Vagina (tissue), 2 donors: ENCODE results near the gene OR7C1. TPM values are rescaled to one million over a fixed set of nuclear protein-coding genes. Genes with fewer than 3 reads are reported as not detected.
"Not testable (repeated sequence)": the region's sequence is repeated elsewhere in the genome, so short reads cannot be mapped to it uniquely, and the experiment has no call there.

Experiments used
- DNase-seq, 2 donors: peaks; one replicate each; pipeline ENCODE4 v3.0.0-alpha.2; 2017; ENCODE audit errors: extremely low spot score in 2 of 2
- H3K27ac ChIP-seq: fragments of 200-600 bp; sonication (generic); one replicate; pipeline ENCODE4 v1.5.1; 2019
- H3K27me3 ChIP-seq: fragments of 200-600 bp; sonication (generic); one replicate; pipeline ENCODE4 v1.5.1; 2019
- H3K36me3 ChIP-seq, 2 donors: fragments of 200-600 bp; sonication (generic); one replicate each; pipeline ENCODE4 v1.5.1; 2017 to 2019
- H3K4me1 ChIP-seq: fragments of 200-600 bp; sonication (generic); one replicate; pipeline ENCODE4 v1.5.1; 2019
- H3K4me3 ChIP-seq, 2 donors: fragments of 200-600 bp; sonication (generic); 1 replicate in 1 of 2; 2 replicates in 1 of 2; pipeline ENCODE4 v1.5.1; 2016 to 2019
- H3K9me3 ChIP-seq: fragments of 200-600 bp; sonication (generic); one replicate; pipeline ENCODE4 v1.5.1; 2019
- POLR2A ChIP-seq, 2 donors: fragments of 450-650 bp; IDR thresholded peaks; one replicate each; pipeline ENCODE4 v1.6.1; 2017; ENCODE audit warnings: antibody characterized with exemption in 2 of 2, mild to moderate bottlenecking in 2 of 2, moderate library complexity in 2 of 2
- POLR2AphosphoS5 ChIP-seq, 2 donors: sonication (generic); formaldehyde crosslinking; IDR thresholded peaks; one replicate each; pipeline ENCODE4 v1.9.0; 2017; ENCODE audit warnings: antibody characterized with exemption in 2 of 2, mild to moderate bottlenecking in 2 of 2, low read depth in 1 of 2; ENCODE audit not compliant: insufficient read depth in 1 of 2
- intact Hi-C: fragments of 100-400 bp; cut with DNase I; formaldehyde crosslinking; loops from one replicate; pipeline ENCODE4 v1.15.1; 2023
- total RNA-seq: library from RNA; depleted of rRNA; stranded (reverse); fragments of >200 nt; gene quantifications from one replicate; pipeline ENCODE4 v1.2.3, GENCODE V29; 2016
- TF ChIP-seq, protein P1 (sequence below), 3 experiments: fragments of 450-650 bp in 2 of 3; fragments of 200-600 bp in 1 of 3; sonication (generic) in 1 of 3; IDR thresholded peaks; one replicate each; pipeline ENCODE4 v1.5.1; 2017 to 2019; ENCODE audit warnings: antibody characterized with exemption in 3 of 3, mild to moderate bottlenecking in 2 of 3, moderate library complexity in 2 of 3

OR7C1 gene
- total RNA-seq, 1 donor from 2014 or later = 0.74 TPM

DNA sequence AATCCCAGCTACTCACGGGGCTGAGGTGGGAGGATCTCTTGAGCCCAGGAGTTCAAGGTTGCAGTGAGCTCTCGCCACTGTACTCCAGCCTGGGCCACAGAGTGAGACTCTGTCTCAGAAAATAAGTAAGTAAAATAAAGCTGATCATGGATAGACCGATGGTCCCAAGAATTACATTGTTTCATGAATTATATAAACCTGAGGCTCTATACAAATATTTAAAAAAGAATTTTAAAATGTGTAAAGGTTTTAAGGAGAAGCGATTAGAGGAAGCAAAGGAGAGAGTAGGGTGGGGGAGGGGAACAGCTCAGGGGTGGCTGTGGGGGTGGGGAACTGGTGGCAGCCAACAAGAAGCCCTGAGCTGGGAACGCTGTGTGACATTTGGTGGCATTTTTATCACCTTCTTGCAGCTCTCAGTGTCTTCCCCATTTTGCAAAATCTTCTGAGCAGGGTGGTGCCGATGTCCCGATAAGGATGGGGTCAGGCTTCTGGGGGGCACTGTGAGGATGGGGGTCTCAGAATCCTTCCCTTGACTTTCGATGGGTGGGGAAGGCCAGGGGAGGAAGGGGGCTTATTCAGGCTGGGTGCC lies 51.5 kb downstream of the OR7C1 start:
- H3K27me3 ChIP-seq, H3K9me3 ChIP-seq, H3K4me1 ChIP-seq, intact Hi-C loops, H3K27ac ChIP-seq, H3K4me3 ChIP-seq, DNase-seq, H3K36me3 ChIP-seq: not testable (repeated sequence)

DNA sequence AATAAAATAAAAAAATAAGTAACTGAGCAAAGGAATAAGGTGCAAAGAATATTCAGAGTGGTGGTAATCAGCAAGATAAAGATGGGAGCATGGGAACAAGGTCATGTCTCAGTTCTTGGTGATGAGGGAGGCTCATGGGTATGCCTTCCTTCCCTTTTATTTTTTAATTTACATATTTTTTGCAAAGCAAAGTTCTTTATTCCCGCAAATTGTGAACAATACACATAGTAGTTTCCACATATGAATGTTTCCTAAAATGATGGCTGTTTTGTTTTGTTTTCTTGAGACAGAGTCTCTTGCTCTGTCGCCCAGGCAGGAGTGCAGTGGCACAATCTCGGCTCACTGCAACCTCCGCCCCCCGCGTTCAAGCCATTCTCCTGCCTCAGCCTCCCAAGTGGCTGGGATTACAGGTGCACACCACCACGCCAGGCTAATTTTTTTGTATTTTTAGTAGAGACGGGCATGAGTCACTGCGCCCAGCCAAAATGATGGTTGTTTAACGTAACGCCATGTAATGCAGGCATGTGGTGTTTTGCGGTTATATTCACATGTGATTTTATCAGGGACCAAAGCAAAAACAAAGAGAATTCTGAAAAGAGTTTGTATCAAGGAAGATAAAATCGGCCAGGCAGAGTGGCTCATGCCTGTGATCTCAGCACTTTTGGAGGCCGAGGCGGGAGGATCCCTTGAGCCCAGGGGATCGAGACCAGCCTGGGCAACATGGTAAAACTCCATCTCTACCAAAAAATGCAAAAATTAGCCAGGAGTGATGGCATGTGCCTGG lies 52.2 kb downstream of the OR7C1 start:
- no peaks in the 10 kb centered on the region for H3K36me3 ChIP-seq
- no peaks in the 10 kb centered on the region for H3K9me3 ChIP-seq
- TF ChIP-seq POLR2AphosphoS5 (IDR thresholded peaks at IDR 0.05; ENCODE audit: insufficient read depth in 1 of 2, low read depth in 1 of 2) (no peak), POLR2A (IDR thresholded peaks at IDR 0.05) (no peak)
- TF ChIP-seq, protein P1, sequence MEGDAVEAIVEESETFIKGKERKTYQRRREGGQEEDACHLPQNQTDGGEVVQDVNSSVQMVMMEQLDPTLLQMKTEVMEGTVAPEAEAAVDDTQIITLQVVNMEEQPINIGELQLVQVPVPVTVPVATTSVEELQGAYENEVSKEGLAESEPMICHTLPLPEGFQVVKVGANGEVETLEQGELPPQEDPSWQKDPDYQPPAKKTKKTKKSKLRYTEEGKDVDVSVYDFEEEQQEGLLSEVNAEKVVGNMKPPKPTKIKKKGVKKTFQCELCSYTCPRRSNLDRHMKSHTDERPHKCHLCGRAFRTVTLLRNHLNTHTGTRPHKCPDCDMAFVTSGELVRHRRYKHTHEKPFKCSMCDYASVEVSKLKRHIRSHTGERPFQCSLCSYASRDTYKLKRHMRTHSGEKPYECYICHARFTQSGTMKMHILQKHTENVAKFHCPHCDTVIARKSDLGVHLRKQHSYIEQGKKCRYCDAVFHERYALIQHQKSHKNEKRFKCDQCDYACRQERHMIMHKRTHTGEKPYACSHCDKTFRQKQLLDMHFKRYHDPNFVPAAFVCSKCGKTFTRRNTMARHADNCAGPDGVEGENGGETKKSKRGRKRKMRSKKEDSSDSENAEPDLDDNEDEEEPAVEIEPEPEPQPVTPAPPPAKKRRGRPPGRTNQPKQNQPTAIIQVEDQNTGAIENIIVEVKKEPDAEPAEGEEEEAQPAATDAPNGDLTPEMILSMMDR (IDR thresholded peaks at IDR 0.05) = no peak
- DNase-seq = no peak
- no peak overlapping the region for H3K27ac ChIP-seq
- no peaks in the 10 kb centered on the region for H3K27me3 ChIP-seq
- intact Hi-C loops = no loop called here
- H3K4me3 ChIP-seq = no peak overlapping the region
- H3K4me1 ChIP-seq = no peaks in the 10 kb centered on the region

DNA sequence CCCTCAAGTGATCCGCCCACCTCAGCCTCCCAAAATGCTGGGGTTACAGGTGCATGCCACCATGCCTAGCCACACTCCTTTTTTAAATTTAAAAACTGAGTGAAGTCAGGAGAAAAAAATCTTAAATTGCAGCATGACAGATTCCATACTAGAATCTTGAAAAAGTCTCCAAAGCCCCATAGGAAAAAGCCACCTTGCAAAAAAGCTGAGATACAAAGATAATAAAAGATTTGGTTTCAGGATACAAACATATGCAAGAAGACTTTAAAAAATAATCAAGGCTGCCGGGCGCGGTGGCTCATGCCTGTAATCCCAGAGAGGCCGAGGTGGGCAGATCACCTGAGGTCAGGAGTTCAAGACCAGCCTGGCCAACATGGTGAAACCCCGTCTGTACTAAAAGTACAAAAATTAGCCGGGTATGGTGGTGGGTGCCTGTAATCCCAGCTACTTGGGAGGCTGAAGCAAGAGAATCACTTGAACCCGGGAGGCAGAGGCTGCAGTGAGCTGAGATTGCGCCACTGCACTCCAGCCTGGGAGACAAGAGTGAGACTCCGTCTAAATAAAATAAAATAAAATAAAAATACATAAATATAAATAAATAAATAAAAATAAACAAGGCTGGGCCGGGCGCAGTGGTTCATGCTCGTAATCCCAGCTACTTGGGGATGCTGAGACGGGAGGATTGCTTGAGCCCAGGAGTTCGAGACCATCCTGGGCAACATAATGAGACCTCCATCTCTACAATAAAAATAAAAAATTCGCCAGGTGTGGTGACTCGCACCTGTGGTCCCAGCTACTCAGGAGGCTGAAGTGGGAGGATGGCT lies 53.1 kb downstream of the OR7C1 start:
- H3K27me3 ChIP-seq, H3K4me3 ChIP-seq, H3K4me1 ChIP-seq, H3K36me3 ChIP-seq, DNase-seq, H3K9me3 ChIP-seq, H3K27ac ChIP-seq, intact Hi-C loops: not testable (repeated sequence)

DNA sequence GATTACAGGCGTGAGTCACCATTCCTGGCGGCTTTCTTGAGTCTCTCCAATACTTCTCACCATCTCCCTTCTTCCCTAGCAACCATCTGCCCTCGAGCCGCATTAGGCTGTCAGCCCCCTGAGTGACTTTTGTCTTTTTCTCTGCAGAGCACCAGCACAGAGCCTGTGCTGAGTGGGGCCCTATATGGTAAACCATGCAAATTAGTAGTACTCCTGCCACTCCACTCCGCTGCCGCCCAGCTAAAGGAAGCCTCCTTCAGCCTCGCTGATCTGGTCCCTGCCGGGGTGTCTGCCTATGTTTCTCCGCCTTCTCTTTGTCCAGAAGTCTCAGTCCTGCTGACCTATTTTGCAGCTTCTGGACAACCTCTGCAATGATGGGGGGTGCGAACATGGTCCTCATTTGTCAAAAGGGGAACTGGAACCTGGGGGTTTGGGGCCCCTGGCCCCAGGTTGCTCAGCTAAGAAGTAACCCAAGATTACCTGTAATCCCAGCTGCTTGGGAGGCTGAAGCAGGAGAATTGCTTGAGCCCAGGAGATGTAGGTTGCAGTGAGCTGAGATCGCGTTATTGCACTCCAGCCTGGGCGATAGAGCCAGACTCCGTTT lies 54.3 kb downstream of the OR7C1 start:
- intact Hi-C loops, H3K36me3 ChIP-seq, H3K27me3 ChIP-seq, H3K4me3 ChIP-seq, DNase-seq, H3K9me3 ChIP-seq, H3K4me1 ChIP-seq, H3K27ac ChIP-seq: not testable (repeated sequence)

DNA sequence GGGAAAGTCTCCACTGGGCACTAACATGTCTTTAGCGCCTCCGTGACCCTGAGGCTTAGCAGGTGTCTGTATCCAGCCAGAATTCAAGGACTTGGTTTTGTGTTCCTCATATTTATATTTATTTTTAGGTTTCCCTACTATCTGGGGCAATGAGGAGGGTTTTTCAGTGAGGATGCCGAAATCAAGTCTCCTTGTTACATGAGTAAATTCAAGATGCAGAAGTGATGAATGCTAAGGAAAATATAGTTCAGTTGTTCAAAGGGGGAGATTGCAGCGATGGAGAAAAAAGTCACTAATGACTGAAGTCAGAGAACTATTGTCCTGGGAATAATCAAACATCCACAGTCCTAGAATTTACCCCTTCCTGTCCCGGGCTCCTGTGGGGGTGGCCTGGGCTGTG lies 55.8 kb downstream of the OR7C1 start:
- no peaks in the 10 kb centered on the region for H3K27me3 ChIP-seq
- H3K4me1 ChIP-seq = no peaks in the 10 kb centered on the region
- intact Hi-C loops = no loop called here

DNA sequence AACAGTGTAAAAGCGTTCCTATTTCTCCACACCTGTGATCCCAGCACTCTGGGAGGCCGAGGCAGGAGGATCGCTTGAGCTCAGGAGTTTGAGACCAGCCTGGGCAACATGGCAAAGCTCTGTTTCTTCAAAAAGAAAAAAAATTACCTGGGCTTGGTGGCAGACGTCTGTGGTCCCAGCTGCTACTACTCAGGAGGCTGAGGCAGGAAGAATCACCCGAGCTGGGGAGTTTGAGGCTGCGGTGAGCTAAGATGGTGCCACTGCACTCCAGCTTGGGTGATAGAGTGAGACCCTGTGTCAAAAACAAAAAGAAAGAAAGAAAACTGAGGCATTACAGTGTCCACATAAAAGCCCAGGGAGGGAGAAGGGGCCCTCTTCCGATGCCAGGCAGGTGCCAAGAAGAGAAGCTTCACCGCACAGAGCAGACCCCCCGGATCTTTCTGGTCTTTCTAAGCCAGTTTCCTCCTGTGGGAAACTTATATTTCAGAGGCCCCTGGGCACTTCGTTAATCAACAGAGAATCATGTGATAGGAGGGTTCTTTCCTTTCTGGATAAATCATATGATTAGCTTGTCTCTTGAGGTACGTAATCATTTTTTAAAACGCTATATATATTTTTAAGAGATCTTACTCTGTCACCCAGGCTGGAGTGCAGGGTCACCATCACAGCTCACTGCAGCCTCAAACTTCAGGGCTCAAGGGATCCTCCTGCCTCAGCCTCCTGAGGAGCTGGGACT lies 56.7 kb downstream of the OR7C1 start, which contains the start of gene ADGRE2:
ADGRE2 (minus strand) TSS at position 451 of the 736 bp plus-strand sequence. CDS start 1,804 bp downstream, outside the sequence.
- H3K27ac ChIP-seq, H3K36me3 ChIP-seq, H3K4me3 ChIP-seq, H3K27me3 ChIP-seq, DNase-seq, H3K4me1 ChIP-seq, H3K9me3 ChIP-seq, intact Hi-C loops: not testable (repeated sequence)

More for the DNA sequence above, 55.8 kb downstream of the OR7C1 start:
- Histone ChIP-seq H3K27ac (no peak overlapping the region), H3K36me3 (no peaks in the 10 kb centered on the region), H3K4me3 (no peak overlapping the region), H3K9me3 (no peaks in the 10 kb centered on the region)
- TF ChIP-seq POLR2A (IDR thresholded peaks at IDR 0.05) = no peak
- TF ChIP-seq, protein P1 (IDR thresholded peaks at IDR 0.05) = no peak
- no peak for DNase-seq

DNA sequence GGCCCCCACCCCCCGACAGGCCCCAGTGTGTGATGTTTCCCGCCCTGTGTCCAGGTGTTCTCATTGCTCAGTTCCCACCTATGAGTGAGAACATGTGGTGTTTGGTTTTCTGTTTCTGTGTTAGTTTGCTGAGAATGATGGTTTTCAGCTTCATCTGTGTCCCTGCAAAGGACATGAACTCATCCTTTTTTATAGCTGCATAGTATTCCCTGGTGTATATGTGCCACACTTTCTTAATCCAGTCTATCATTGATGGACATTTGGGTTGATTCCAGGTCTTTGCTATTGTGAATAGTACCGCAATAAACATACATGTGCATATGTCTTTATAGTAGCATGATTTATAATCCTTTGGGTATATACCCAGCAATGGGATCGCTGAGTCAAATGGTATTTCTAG lies 57.3 kb downstream of the OR7C1 start:
- H3K27me3 ChIP-seq, intact Hi-C loops, H3K4me1 ChIP-seq, DNase-seq, H3K4me3 ChIP-seq, H3K9me3 ChIP-seq, H3K36me3 ChIP-seq, H3K27ac ChIP-seq: not testable (repeated sequence)
